Hepatocyte (in vitro differentiated cells): ENCODE data around the gene DNAJA3.

Experiments used
- CTCF ChIP-seq: fragments of 200-600 bp; sonication (generic); IDR thresholded peaks from 2 replicates; pipeline ENCODE4 v1.5.1; 2016; ENCODE audit warnings: antibody characterized with exemption, mild to moderate bottlenecking; ENCODE audit not compliant: poor library complexity
- EZH2 ChIP-seq: fragments of 200-600 bp; sonication (generic); IDR thresholded peaks from 2 replicates; pipeline ENCODE4 v1.6.1; 2016; ENCODE audit warnings: antibody characterized with exemption, mild to moderate bottlenecking, borderline replicate concordance
- EZH2phosphoT487 ChIP-seq: fragments of 200-600 bp; sonication (generic); IDR thresholded peaks from one replicate; pipeline ENCODE4 v1.6.1; 2018; ENCODE audit warnings: antibody characterized with exemption, mild to moderate bottlenecking, low read depth, moderate library complexity; ENCODE audit not compliant: unreplicated experiment, severe bottlenecking

- no peak for TF ChIP-seq CTCF
- TF ChIP-seq EZH2: no peak
- no peak for TF ChIP-seq EZH2phosphoT487
Observed at GRCh38 chr16:4404967-4405696, 20.5 kb upstream of the DNAJA3 start.
